HepG2 (cell line): Measurements from ENCODE around the gene STMN3. TPM values are rescaled to one million over a fixed set of nuclear protein-coding genes. Genes with fewer than 3 reads are reported as not detected.

ENCODE experiments used
- ATAC-seq: fragments of 200-7000 bp; cut with Tn5 transposase; 3 replicates; pipeline ENCODE4 v1.9.1; 2020; ENCODE audit warnings: mild to moderate bottlenecking, moderate library complexity
- BruUV-seq: library from RNA; stranded (reverse); fragments of 400-500 nt; replicated peaks from 2 replicates; lab custom pipeline; 2021; lab: Mats Ljungman, UMichigan
- CTCF ChIA-PET: fragments of 300-600 bp; formaldehyde crosslinking; extraction: SDS; loops from one replicate; lab custom pipeline; 2021; ENCODE audit warnings: low total read pairs, inconsistent platforms, low intra/inter-chr PET ratio; lab: Yijun Ruan, JAX
- POLR2A ChIA-PET: fragments of 350-600 bp; sonication (Branson Sonifier 250); formaldehyde crosslinking; loops from one replicate; lab custom pipeline; 2020; ENCODE audit warnings: antibody characterized with exemption, inconsistent platforms; lab: Yijun Ruan, JAX
- DNase-seq: peaks from one replicate; pipeline ENCODE4 v3.0.0-alpha.2; 2015; ENCODE audit warnings: low spot score
- FAIRE-seq: peaks from 3 replicates; lab custom pipeline; 2011; peaks lifted over from hg19 to GRCh38; lab: Jason Lieb, UNC
- H2AFZ ChIP-seq: one replicate; pipeline ENCODE4 v1.6.1; 2011; ENCODE audit warnings: low read length, inconsistent platforms
- H3K27ac ChIP-seq: fragments of 300-600 bp; 3 replicates; pipeline ENCODE4 v1.8.0; 2011; ENCODE audit warnings: mixed run types, mild to moderate bottlenecking, mixed read lengths, low read length, inconsistent platforms; ENCODE audit not compliant: insufficient read depth; ENCODE audit errors: extremely low read length
- H3K27me3 ChIP-seq, 2 experiments: fragments of 200-600 bp in 1 of 2; 2 replicates in 1 of 2; 3 replicates in 1 of 2; pipeline versions ENCODE4 v1.6.0 to v1.8.0; 2011; ENCODE audit warnings: low read length in 2 of 2, mild to moderate bottlenecking in 2 of 2, moderate library complexity in 2 of 2, inconsistent platforms in 1 of 2; ENCODE audit not compliant: insufficient read depth in 2 of 2, control insufficient read depth in 1 of 2
- H3K36me3 ChIP-seq, 2 experiments: fragments of 200-600 bp in 1 of 2; replicated peaks in 1 of 2; 2 replicates in 1 of 2; 3 replicates in 1 of 2; pipeline versions ENCODE4 v1.5.1 to v1.8.0; 2011; ENCODE audit warnings: low read length in 2 of 2, inconsistent platforms in 1 of 2; ENCODE audit not compliant: insufficient read depth in 2 of 2, control insufficient read depth in 1 of 2
- H3K4me1 ChIP-seq: 2 replicates; pipeline ENCODE4 v1.5.1; 2012; ENCODE audit warnings: low read length, inconsistent platforms; ENCODE audit not compliant: insufficient read depth
- H3K4me2 ChIP-seq: 2 replicates; pipeline ENCODE4 v1.6.0; 2011; ENCODE audit warnings: low read depth, low read length, inconsistent platforms
- H3K4me3 ChIP-seq, 3 experiments: fragments of 200-600 bp in 1 of 3; sonication (generic), shearing (Covaris generic) in 1 of 3; replicated peaks in 1 of 3; 2 replicates each; pipeline ENCODE4 v1.5.1; 2011 to 2016; ENCODE audit warnings: low read length in 3 of 3, inconsistent platforms in 2 of 3, low read depth in 2 of 3, mild to moderate bottlenecking in 2 of 3, control low read depth in 1 of 3, mixed read lengths in 1 of 3; ENCODE audit not compliant: insufficient read depth in 1 of 3
- H3K79me2 ChIP-seq: one replicate; pipeline ENCODE4 v1.6.1; 2011; ENCODE audit warnings: low read length, inconsistent platforms; ENCODE audit not compliant: insufficient read depth
- H3K9ac ChIP-seq: 2 replicates; pipeline ENCODE4 v1.6.0; 2011; ENCODE audit warnings: mild to moderate bottlenecking, low read depth, low read length, inconsistent platforms; ENCODE audit not compliant: insufficient read depth
- H3K9me3 ChIP-seq: 2 replicates; pipeline ENCODE4 v1.5.1; 2012; ENCODE audit warnings: mild to moderate bottlenecking, low read length
- H4K20me1 ChIP-seq: 2 replicates; pipeline ENCODE4 v1.6.0; 2011; ENCODE audit warnings: inconsistent platforms, mild to moderate bottlenecking, low read length, moderate library complexity; ENCODE audit not compliant: insufficient read depth
- ZNF326 ChIP-seq: sonication (generic); formaldehyde crosslinking; IDR thresholded peaks from 2 replicates; pipeline ENCODE4 v1.4.0; 2020; ENCODE audit warnings: missing genetic modification reagents, borderline replicate concordance
- ZNF547 ChIP-seq: sonication (generic); formaldehyde crosslinking; IDR thresholded peaks from 2 replicates; pipeline ENCODE4 v1.5.1; 2020; ENCODE audit warnings: mild to moderate bottlenecking, missing genetic modification reagents
- ZNF687 ChIP-seq: sonication (generic); formaldehyde crosslinking; IDR thresholded peaks from 2 replicates; pipeline ENCODE4 v1.5.1; 2020; ENCODE audit warnings: mild to moderate bottlenecking, missing genetic modification reagents, moderate library complexity
- ZNF768 ChIP-seq: sonication (generic); formaldehyde crosslinking; IDR thresholded peaks from 2 replicates; pipeline ENCODE4 v1.4.0; 2020; ENCODE audit warnings: missing genetic modification reagents
- WGBS: methylation state at CpG from one replicate; pipeline ENCODE4 v1.1.6; 2017; ENCODE audit warnings: low lambda C conversion rate; 5-methylcytosine and 5-hydroxymethylcytosine counted together
- in situ Hi-C: cut with HindIII; loops from 2 replicates; pipeline ENCODE4 v1.10.0; 2017; ENCODE audit warnings: low pct_unique_long_range_greater_than_20kb; ENCODE audit not compliant: extremely low pct_ligation_motif_present
- intact Hi-C: fragments of 100-400 bp; cut with micrococcal nuclease; formaldehyde crosslinking; loops from one replicate; pipeline ENCODE4 v1.10.0; 2022; ENCODE audit not compliant: unreplicated experiment
- polyA plus RNA-seq, 8 experiments: library from polyadenylated mRNA; depleted of rRNA in 3 of 8; stranded (reverse) in 7 of 8; unstranded in 1 of 8; fragments of >200 nt; fragmentation: Illumina TruSeq in 4 of 8; extraction: Trizol in 4 of 8; gene quantifications; 2 replicates each; pipeline versions ENCODE4 v1.2.1 to v1.2.3, GENCODE V29; 2011 to 2016; ENCODE audit warnings: low read depth in 4 of 8, missing spikeins in 1 of 8, mixed read lengths in 1 of 8; ENCODE audit not compliant: insufficient read depth in 1 of 8
- total RNA-seq, 5 experiments: library from RNA; depleted of rRNA; stranded (reverse); fragments of >200 nt; fragmentation: Illumina TruSeq; extraction: Trizol; gene quantifications; 2 replicates each; pipeline ENCODE4 v1.2.3, GENCODE V29; 2016; ENCODE audit warnings: low read depth in 1 of 5

The STMN3 gene
- total and polyA plus RNA-seq, 2 of the 13 experiments (the other 11 are each of a cell fraction or from before 2014, with no cell fraction given): 21.0 to 48.3 TPM

- no peak overlapping the region for H2AFZ ChIP-seq
- H3K4me1 ChIP-seq: no peaks in the 10 kb centered on the region
- no peak overlapping the region for H3K9ac ChIP-seq
- ChIA-PET POLR2A (interaction anchor here (1.1 kb wide), 1 partner anchor 15 kb away, joined by 4 read pairs; no protein-coding TSS in a partner anchor), CTCF (no interaction called here)
- in situ Hi-C loops (no loop called here), intact Hi-C loops (no loop called here)
- no peak; the same call in 2 of the 3 replicates for ATAC-seq
- TF ChIP-seq ZNF547 (no peak), ZNF326 (CRISPR knock-in tag) (no peak), ZNF768 (0 out of 2 replicates have a peak, but pooled peaks have one; percentile 2), ZNF687 (0 out of 2 replicates have a peak, but pooled peaks have one; percentile 28)
- FAIRE-seq: no peak
- BruUV-seq: no TSS peak
- H4K20me1 ChIP-seq: peaks cover 3% of the 10 kb centered on the region; the same call in 1 of the 2 replicates
- no peak overlapping the region for H3K4me3 ChIP-seq
- H3K27me3 ChIP-seq: no peaks in the 10 kb centered on the region
- H3K79me2 ChIP-seq: peaks cover 3% of the 10 kb centered on the region
- whole genome bisulfite sequencing: 88% methylated on average over 20 of the region's 20 CpGs
- H3K27ac ChIP-seq: no peak overlapping the region
- H3K4me2 ChIP-seq: no peak overlapping the region
- no peak for DNase-seq
- H3K9me3 ChIP-seq: peaks cover 8% of the 10 kb centered on the region; the same call in 1 of the 2 replicates
- H3K36me3 ChIP-seq: peaks cover 14 to 31% of the 10 kb centered on the region in 2 experiments
Measured at GRCh38 chr20:63612276-63612931, 40.8 kb downstream of the STMN3 start.
